SK-N-SH (cell line): ENCODE measurements around the gene GPR132. TPM values are rescaled to one million over a fixed set of nuclear protein-coding genes. Genes with fewer than 3 reads are reported as not detected.

Source experiments
- CTCF ChIA-PET: fragments of 300-600, 350-600 bp; formaldehyde crosslinking; extraction: SDS; loops from one replicate; lab custom pipeline; 2021; lab: Yijun Ruan, JAX
- POLR2A ChIA-PET: fragments of 350-600 bp; sonication (Branson Sonifier 250); formaldehyde crosslinking; extraction: SDS; loops from one replicate; lab custom pipeline; 2020; ENCODE audit warnings: antibody characterized with exemption, inconsistent platforms; lab: Yijun Ruan, JAX
- DNase-seq: peaks from one replicate; pipeline ENCODE4 v3.0.0; 2012
- H2AFZ ChIP-seq: fragments of 200-600 bp; sonication (generic); 2 replicates; pipeline ENCODE4 v1.8.1; 2016; ENCODE audit warnings: antibody characterized with exemption, mild to moderate bottlenecking, low read depth
- H3F3A ChIP-seq: fragments of 200-600 bp; sonication (generic); replicated peaks from 2 replicates; pipeline ENCODE3; 2016; ENCODE audit warnings: antibody characterized with exemption, mild to moderate bottlenecking; ENCODE audit not compliant: insufficient read depth
- H3K27ac ChIP-seq, 2 experiments: fragments of 200-500 bp in 1 of 2; fragments of 200-600 bp in 1 of 2; sonication (Bioruptor generic) in 1 of 2; sonication (generic), shearing (Covaris generic) in 1 of 2; 2 replicates each; pipeline versions ENCODE4 v1.5.1 to v1.6.1; 2014 to 2016; ENCODE audit warnings: low read depth in 2 of 2, inconsistent platforms in 1 of 2, low read length in 1 of 2, mild to moderate bottlenecking in 1 of 2, mixed read lengths in 1 of 2
- H3K27me3 ChIP-seq: fragments of 200-600 bp; sonication (generic), shearing (Covaris generic); 2 replicates; pipeline ENCODE4 v1.6.1; 2016; ENCODE audit warnings: mixed run types; ENCODE audit not compliant: insufficient read depth
- H3K36me3 ChIP-seq, 2 experiments: fragments of 200-500 bp in 1 of 2; fragments of 200-600 bp in 1 of 2; sonication (Bioruptor generic) in 1 of 2; sonication (generic) in 1 of 2; replicated peaks in 1 of 2; 2 replicates each; pipeline versions ENCODE3 to v1.5.1; 2014 to 2016; ENCODE audit warnings: low read length in 1 of 2, mild to moderate bottlenecking in 1 of 2; ENCODE audit not compliant: insufficient read depth in 2 of 2, control insufficient read depth in 1 of 2
- H3K4me1 ChIP-seq, 2 experiments: fragments of 200-500 bp in 1 of 2; fragments of 200-600 bp in 1 of 2; sonication (Bioruptor generic) in 1 of 2; sonication (generic), shearing (Covaris generic) in 1 of 2; 2 replicates each; pipeline versions ENCODE4 v1.5.1 to v1.6.1; 2014 to 2016; ENCODE audit warnings: low read depth in 1 of 2, low read length in 1 of 2, mixed run types in 1 of 2; ENCODE audit not compliant: insufficient read depth in 2 of 2, control insufficient read depth in 1 of 2
- H3K4me2 ChIP-seq: fragments of 200-600 bp; sonication (generic), shearing (Covaris generic); 2 replicates; pipeline ENCODE4 v1.6.1; 2017; ENCODE audit warnings: mixed run types
- H3K4me3 ChIP-seq, 2 experiments: fragments of 200-500 bp in 1 of 2; fragments of 200-600 bp in 1 of 2; sonication (Bioruptor generic) in 1 of 2; sonication (generic), shearing (Covaris generic) in 1 of 2; 2 replicates each; pipeline versions ENCODE4 v1.5.1 to v1.8.1; 2014 to 2016; ENCODE audit warnings: low read depth in 2 of 2, inconsistent platforms in 1 of 2, low read length in 1 of 2, mild to moderate bottlenecking in 1 of 2, mixed read lengths in 1 of 2, moderate library complexity in 1 of 2
- H3K79me2 ChIP-seq: fragments of 200-600 bp; sonication (generic); 2 replicates; pipeline ENCODE4 v1.8.1; 2017; ENCODE audit warnings: mild to moderate bottlenecking; ENCODE audit not compliant: insufficient read depth
- H3K9ac ChIP-seq: fragments of 200-600 bp; sonication (generic); 2 replicates; pipeline ENCODE4 v1.6.1; 2017; ENCODE audit warnings: mixed run types
- H3K9me2 ChIP-seq: fragments of 200-600 bp; sonication (generic); 2 replicates; pipeline ENCODE4 v1.6.1; 2017; ENCODE audit warnings: mixed run types
- H3K9me3 ChIP-seq: fragments of 200-600 bp; sonication (generic); 2 replicates; pipeline ENCODE4 v1.6.1; 2017; ENCODE audit warnings: mixed run types, mild to moderate bottlenecking, moderate library complexity
- H4K20me1 ChIP-seq: fragments of 200-600 bp; sonication (generic); 2 replicates; pipeline ENCODE4 v1.6.1; 2017; ENCODE audit warnings: mild to moderate bottlenecking, mixed run types; ENCODE audit not compliant: insufficient read depth
- CHD2 ChIP-seq: fragments of 150-350 bp; IDR thresholded peaks from 2 replicates; pipeline ENCODE4 v1.6.1; 2018; ENCODE audit warnings: low read length; ENCODE audit not compliant: partially characterized antibody
- CTCF ChIP-seq: fragments of 200-600 bp; sonication (generic); IDR thresholded peaks from 2 replicates; pipeline ENCODE4 v1.6.1; 2017; ENCODE audit warnings: antibody characterized with exemption, mild to moderate bottlenecking, moderate library complexity
- EP300 ChIP-seq, 2 experiments: IDR thresholded peaks; 2 replicates each; pipeline versions ENCODE4 v1.4.0 to v1.6.1; 2012; ENCODE audit warnings: borderline replicate concordance in 1 of 2, low read depth in 1 of 2, low read length in 1 of 2
- FOSL2 ChIP-seq: IDR thresholded peaks from 2 replicates; pipeline ENCODE4 v1.4.0; 2012; ENCODE audit warnings: low read depth, mild to moderate bottlenecking, moderate library complexity, borderline replicate concordance
- FOXM1 ChIP-seq: IDR thresholded peaks from 2 replicates; pipeline ENCODE4 v1.4.0; 2012; ENCODE audit warnings: low read depth, mild to moderate bottlenecking
- GABPA ChIP-seq: IDR thresholded peaks from 2 replicates; pipeline ENCODE4 v1.4.0; 2012; ENCODE audit warnings: low read depth, mild to moderate bottlenecking
- GATA2 ChIP-seq: sonication (generic); formaldehyde crosslinking; IDR thresholded peaks from 2 replicates; pipeline ENCODE4 v1.5.0; 2020; ENCODE audit warnings: mild to moderate bottlenecking, missing genetic modification reagents
- IRF3 ChIP-seq: fragments of 150-350 bp; IDR thresholded peaks from 2 replicates; pipeline ENCODE4 v1.6.1; 2016; ENCODE audit warnings: mild to moderate bottlenecking, low read depth, low read length
- MAX ChIP-seq: IDR thresholded peaks from 2 replicates; pipeline ENCODE4 v1.4.0; 2012; ENCODE audit warnings: low read depth
- MEF2A ChIP-seq: IDR thresholded peaks from 2 replicates; pipeline ENCODE4 v1.4.0; 2012; ENCODE audit warnings: low read depth, borderline replicate concordance
- MXI1 ChIP-seq: IDR thresholded peaks from 2 replicates; pipeline ENCODE4 v1.6.1; 2012; ENCODE audit warnings: mild to moderate bottlenecking, low read depth, low read length, improper control_type of control experiment
- NFIC ChIP-seq: IDR thresholded peaks from 2 replicates; pipeline ENCODE4 v1.4.0; 2012; ENCODE audit warnings: borderline replicate concordance
- PBX3 ChIP-seq: IDR thresholded peaks from 2 replicates; pipeline ENCODE4; 2012
- POLR2AphosphoS5 ChIP-seq: IDR thresholded peaks from 2 replicates; pipeline ENCODE4 v1.6.1; 2012; ENCODE audit warnings: low read depth, low read length
- RXRA ChIP-seq: IDR thresholded peaks from 2 replicates; pipeline ENCODE4 v1.4.0; 2012; ENCODE audit warnings: low read depth, mild to moderate bottlenecking, borderline replicate concordance
- SIN3A ChIP-seq: IDR thresholded peaks from 2 replicates; pipeline ENCODE4 v1.6.1; 2012; ENCODE audit warnings: low read depth, mild to moderate bottlenecking, low read length, moderate library complexity, borderline replicate concordance
- TAF1 ChIP-seq: IDR thresholded peaks from 2 replicates; pipeline ENCODE4 v1.6.1; 2012; ENCODE audit warnings: low read depth, mild to moderate bottlenecking, low read length, moderate library complexity, borderline replicate concordance
- USF2 ChIP-seq: fragments of 150-350 bp; IDR thresholded peaks from 2 replicates; pipeline ENCODE4 v1.6.1; 2017; ENCODE audit warnings: antibody characterized with exemption, low read length, low read depth, borderline replicate concordance
- ZBTB33 ChIP-seq: IDR thresholded peaks from 2 replicates; pipeline ENCODE4 v1.4.0; 2012; ENCODE audit warnings: low read depth, borderline replicate concordance
- WGBS: methylation state at CpG from one replicate; pipeline ENCODE4 v1.1.6; 2017; ENCODE audit warnings: low lambda C conversion rate; 5-methylcytosine and 5-hydroxymethylcytosine counted together
- polyA plus RNA-seq, 3 experiments: library from polyadenylated mRNA; depleted of rRNA; stranded (reverse); fragments of >200 nt; gene quantifications; 2 replicates each; pipeline ENCODE4 v1.2.3, GENCODE V29; 2012

The GPR132 gene
- polyA plus RNA-seq, 1 of the 3 experiments (the other 2 are of a cell fraction), result not detected

GRCh38 chr14:105096206-105096875, 31.1 kb upstream of the GPR132 start (continued):
- TF ChIP-seq IRF3, result no peak
- TF ChIP-seq FOSL2, result no peak
- no peak for TF ChIP-seq USF2
- TF ChIP-seq EP300 (IDR thresholded peaks at IDR 0.05; ENCODE audit: borderline replicate concordance in 1 of 2, low read depth in 1 of 2, low read length in 1 of 2), result no peak
- TF ChIP-seq POLR2AphosphoS5, result no peak
- TF ChIP-seq, all 33 proteins: peak for 0

- H4K20me1 ChIP-seq, result peaks cover under 1% of the 10 kb centered on the region; the same call in 1 of the 2 replicates
- no peak overlapping the region for H3K4me2 ChIP-seq
- H3K4me3 ChIP-seq, result no peak overlapping the region
- H3K9me3 ChIP-seq, result no peaks in the 10 kb centered on the region
- POLR2A ChIA-PET, result interaction anchor here (1.1 kb wide), 1 partner anchor 153 kb away, joined by 3 read pairs; the partner anchor contains the start of gene BTBD6
- no peak for DNase-seq
- H3K27me3 ChIP-seq, result no peaks in the 10 kb centered on the region
- no peaks in the 10 kb centered on the region for H3K9me2 ChIP-seq
- H2AFZ ChIP-seq, result no peak overlapping the region
- no peak overlapping the region for H3K9ac ChIP-seq
- CTCF ChIA-PET, result interaction anchor here (1.2 to 1.3 kb wide), 2 partner anchors 50 to 73 kb away, joined by 3 to 4 read pairs; partner anchors contain the start of gene JAG2
- no peak overlapping the region for H3K27ac ChIP-seq
- H3K4me1 ChIP-seq, result peaks cover 12 to 34% of the 10 kb centered on the region in 2 experiments; a peak in 3 of 4 replicates
- 98% methylated on average over 5 of the region's 7 CpGs for WGBS
- peaks cover 20% of the 10 kb centered on the region for H3F3A ChIP-seq
- H3K79me2 ChIP-seq, result 0 out of 2 replicates have a peak, but pooled peaks cover 5% of the 10 kb centered on the region
- H3K36me3 ChIP-seq, result no peaks in the 10 kb centered on the region
- TF ChIP-seq NFIC (no peak), MXI1 (no peak), IRF3 (no peak), CHD2 (no peak), PBX3 (no peak), MEF2A (no peak), CTCF (no peak), MAX (no peak), ZBTB33 (no peak), FOXM1 (no peak), GABPA (no peak), GATA2 (no peak), FOSL2 (no peak), RXRA (no peak), SIN3A (no peak), TAF1 (no peak)
Measured at GRCh38 chr14:105095236-105095805, 30.1 kb upstream of the GPR132 start.
